ENCODE results near the gene RNF167.

The RNF167 gene

DNA sequence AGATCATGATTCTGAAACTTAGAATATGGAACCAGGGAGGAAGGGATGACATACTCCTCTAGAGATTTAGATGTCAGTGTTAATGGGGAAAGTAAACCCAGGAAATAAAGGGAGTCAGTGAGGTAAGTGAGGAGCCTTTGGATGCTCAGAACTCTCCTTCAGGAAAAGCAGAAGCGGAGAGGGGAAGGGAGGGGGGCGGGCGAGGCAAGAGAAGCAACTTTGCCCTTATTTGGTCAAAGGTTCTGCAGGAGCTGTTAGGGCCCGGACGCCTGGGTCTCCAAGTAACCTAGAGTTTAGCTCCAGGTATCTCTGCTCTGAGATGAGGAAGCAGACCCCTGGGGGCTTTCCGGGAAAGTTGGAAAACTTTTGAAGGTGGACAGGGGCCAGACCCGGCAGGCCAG is 6.9 kb downstream of the RNF167 start:
- DNase-seq (ENCODE audit: low read depth) = no peak
- TF ChIP-seq, protein P1, sequence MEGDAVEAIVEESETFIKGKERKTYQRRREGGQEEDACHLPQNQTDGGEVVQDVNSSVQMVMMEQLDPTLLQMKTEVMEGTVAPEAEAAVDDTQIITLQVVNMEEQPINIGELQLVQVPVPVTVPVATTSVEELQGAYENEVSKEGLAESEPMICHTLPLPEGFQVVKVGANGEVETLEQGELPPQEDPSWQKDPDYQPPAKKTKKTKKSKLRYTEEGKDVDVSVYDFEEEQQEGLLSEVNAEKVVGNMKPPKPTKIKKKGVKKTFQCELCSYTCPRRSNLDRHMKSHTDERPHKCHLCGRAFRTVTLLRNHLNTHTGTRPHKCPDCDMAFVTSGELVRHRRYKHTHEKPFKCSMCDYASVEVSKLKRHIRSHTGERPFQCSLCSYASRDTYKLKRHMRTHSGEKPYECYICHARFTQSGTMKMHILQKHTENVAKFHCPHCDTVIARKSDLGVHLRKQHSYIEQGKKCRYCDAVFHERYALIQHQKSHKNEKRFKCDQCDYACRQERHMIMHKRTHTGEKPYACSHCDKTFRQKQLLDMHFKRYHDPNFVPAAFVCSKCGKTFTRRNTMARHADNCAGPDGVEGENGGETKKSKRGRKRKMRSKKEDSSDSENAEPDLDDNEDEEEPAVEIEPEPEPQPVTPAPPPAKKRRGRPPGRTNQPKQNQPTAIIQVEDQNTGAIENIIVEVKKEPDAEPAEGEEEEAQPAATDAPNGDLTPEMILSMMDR (conservative IDR thresholded peaks at IDR 0.05; ENCODE audit: low read depth, low read length) = no peak
- peak overlapping the region; percentile 93 for H3K4me3 ChIP-seq (ENCODE audit: low read length)

DNA sequence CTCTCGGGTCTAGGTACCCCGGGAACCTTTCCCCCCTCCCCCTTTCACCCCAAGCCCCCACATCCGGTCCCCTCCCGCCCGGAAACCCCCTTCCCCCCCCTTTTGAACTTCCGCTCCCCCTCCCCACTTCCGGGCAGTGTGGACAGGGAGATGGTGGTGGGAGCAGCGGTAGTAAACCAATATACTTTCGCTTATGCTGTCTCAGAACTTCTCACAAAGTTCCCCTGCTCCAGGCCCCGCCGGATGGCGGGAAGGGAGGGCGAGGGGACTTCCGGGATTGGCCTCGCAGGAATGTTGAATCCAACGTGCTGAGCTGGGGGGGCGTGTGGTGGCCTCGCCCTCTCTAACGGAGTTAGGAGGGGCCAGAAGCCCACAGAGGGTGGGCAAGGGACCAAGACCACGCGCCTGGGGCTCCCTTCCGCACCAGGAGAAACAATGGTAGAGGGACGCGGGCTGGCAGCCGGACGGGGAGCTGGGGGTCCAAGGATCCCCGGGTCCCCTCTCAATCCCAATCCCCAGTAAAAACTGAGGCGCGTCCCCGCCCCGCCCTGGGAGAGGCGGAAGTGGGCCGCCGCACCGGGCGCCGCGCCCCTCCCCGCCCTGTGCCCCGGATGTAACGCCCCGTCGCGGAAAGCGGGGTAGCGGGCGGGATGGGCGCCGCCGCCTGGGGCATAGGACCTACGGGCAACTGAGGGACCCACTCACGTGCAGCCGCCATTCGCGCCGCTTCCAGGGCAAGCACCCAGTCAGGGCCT is 7.5 kb downstream of the RNF167 start:
- H3K4me3 ChIP-seq (ENCODE audit: low read length) = peak overlapping the region; percentile 93
- DNase-seq (ENCODE audit: low read depth) = no peak
- TF ChIP-seq, protein P1 (conservative IDR thresholded peaks at IDR 0.05; ENCODE audit: low read depth, low read length) = no peak

DNA sequence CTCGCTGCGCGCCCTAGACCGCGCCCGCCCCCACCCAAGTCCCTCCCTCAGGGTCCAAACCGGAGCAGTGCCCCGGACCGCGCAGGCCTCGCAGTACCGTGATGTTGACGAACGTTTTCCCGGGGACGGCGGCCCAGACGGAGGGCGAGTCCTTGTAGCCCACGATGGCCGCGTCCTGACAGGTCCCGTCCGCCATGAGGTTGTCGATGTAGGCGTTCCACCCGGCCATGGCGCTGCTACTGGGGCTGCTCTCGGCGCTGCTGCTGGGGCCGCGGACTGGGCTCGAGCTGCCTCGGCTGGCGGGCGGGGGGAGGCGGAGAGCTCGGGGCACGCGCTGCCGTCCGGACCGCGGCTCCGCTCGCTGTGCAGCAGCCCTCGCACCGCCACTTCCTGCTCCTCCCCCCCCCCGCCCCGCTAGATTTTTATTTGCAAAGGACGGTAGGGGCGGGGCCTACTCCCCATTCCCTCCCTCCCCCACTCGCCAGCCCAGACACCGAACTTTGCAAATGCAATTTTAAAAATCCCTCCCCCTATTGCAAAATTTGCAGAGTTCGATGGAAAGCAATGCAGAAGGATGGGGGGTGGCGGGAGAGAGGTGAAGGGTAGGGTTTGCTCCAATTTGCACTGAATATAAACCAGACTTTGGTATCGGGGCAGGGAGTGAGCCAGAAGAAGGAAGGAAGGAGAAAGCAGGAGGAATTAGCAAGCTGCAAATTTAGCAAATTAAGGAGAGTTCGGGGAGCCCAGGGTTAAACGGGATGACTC is 8.3 kb downstream of the RNF167 start, which contains the start of gene PFN1:
PFN1 (minus strand) TSS at position 365 of the 765 bp plus-strand sequence; CDS start at position 229, 136 bp downstream.
- TF ChIP-seq, protein P1 (conservative IDR thresholded peaks at IDR 0.05; ENCODE audit: low read depth, low read length) = no peak
- DNase-seq (ENCODE audit: low read depth) = peak; percentile 63
- peak within 1 kb of the TSS; percentile 93 for H3K4me3 ChIP-seq (ENCODE audit: low read length)

DNA sequence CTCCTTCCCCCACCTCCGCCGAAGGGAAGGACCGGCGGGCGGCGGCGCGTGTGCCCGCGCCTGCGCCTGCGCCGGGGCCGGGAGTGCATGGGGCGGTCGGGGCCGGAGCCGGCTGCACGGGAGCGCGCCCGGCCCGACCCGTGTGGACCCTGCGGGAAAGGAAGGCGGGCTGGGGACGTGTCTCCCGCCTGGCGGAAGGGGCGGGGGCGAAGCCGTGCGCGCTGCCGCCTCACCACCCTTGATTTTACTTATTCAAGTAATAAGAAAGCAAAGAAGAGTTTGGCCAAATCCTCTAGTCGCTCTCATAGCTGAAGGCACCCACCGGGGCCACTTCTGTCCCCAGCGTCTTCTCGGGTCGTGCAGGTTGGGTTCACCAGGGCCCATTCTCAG is 8.9 kb downstream of the RNF167 start:
- H3K4me3 ChIP-seq (ENCODE audit: low read length) = peak overlapping the region; percentile 93
- no peak for DNase-seq (ENCODE audit: low read depth)
- TF ChIP-seq, protein P1 (conservative IDR thresholded peaks at IDR 0.05; ENCODE audit: low read depth, low read length) = no peak

DNA sequence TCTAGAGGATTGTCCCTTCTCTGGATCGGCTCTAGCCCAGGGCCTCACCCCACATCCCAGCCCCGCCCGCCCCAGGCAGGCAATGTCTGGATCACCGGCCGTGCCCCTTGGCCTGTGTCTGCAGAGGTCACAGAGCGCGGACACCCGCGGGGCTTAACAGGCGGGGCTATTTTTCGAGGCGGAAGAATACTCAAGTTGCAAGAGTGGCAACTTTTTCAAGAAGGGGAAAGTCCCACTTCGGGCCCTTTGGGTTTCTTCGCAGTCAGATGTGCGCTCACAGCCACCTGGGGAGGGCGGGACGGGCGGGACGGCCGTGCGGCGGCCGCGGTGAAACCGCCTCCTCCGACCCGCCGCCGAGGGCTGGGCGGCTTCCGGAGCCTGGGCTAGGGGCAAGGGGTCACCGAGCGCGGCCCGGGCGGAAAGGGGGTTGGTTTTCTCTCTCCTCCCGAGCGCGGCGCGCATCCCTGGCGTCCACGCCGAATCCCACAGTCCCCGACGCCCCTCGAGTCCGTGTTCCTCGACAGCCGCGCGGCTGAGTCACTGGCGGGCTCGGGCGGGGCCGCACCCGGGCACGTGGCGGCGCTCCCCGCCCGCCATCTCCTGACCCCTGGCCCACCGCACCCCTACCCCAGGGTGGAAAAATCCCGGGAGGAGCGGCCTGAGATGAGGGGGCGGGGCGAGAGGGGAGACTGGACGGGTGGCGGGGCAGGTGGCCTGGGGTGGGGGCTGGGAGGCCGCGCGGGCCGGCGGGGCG is 9.4 kb downstream of the RNF167 start:
- H3K4me3 ChIP-seq (ENCODE audit: low read length) = peak overlapping the region; percentile 60
- no peak for DNase-seq (ENCODE audit: low read depth)
- TF ChIP-seq, protein P1 (conservative IDR thresholded peaks at IDR 0.05; ENCODE audit: low read depth, low read length) = no peak

DNA sequence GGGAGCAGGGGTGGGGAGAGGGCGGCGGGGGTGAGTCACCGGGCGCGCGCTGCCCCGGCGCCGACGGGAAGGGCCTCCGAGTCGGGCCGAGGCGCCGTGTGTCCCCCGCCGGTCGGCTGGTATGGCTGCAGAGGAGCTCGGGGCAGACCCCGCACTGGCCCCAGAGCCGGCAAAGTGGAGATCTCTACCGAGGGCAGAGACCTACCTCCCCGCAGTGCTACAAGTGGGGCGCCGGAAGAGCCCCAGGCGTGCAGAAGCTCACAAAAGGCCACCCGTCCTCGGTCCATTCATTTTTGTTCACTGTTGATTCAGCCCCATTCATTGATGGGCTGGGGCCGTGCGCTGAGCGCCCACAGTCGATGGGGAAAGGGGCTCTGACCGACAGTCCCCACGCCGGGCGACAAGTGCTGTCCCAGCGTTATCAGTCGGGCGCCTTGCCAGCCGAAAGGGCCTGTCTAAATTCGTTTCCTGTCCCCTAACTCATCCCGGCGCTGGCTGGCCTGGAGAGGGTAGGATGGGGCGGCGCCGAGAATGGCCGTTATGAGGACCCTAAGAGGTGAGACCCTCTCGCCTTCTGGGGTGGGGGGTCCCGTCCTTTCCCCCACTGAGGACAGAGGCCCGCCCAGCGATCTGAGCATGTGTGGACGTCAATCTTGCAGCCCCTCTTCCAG is 10.1 kb downstream of the RNF167 start:
- TF ChIP-seq, protein P1 (conservative IDR thresholded peaks at IDR 0.05; ENCODE audit: low read depth, low read length) = no peak
- DNase-seq (ENCODE audit: low read depth) = no peak
- peak overlapping the region; percentile 45 for H3K4me3 ChIP-seq (ENCODE audit: low read length)

Data from retinal pigment epithelial cell (primary cell).